CD14-positive monocyte (primary cell): ENCODE data around the gene BBS9. TPM values are rescaled to one million over a fixed set of nuclear protein-coding genes. Genes with fewer than 3 reads are reported as not detected.

Experiments
- DNase-seq, 3 donors: peaks; one replicate each; pipeline ENCODE4 v3.0.0-alpha.2; 2011 to 2022
- H2AFZ ChIP-seq: 2 replicates; pipeline ENCODE4 v1.6.0; 2012; ENCODE audit warnings: mild to moderate bottlenecking, low read depth, low read length, inconsistent platforms; ENCODE audit not compliant: insufficient read depth, poor library complexity, severe bottlenecking
- H3K27ac ChIP-seq, 2 donors: 1 replicate in 1 of 2; 2 replicates in 1 of 2; pipeline ENCODE4 v1.5.1; 2012 to 2013; ENCODE audit warnings: low read length in 2 of 2, control low read depth in 1 of 2, inconsistent platforms in 1 of 2, low read depth in 1 of 2, mild to moderate bottlenecking in 1 of 2
- H3K27me3 ChIP-seq, 2 donors: one replicate each; pipeline versions ENCODE4 v1.6.0 to v1.6.1; 2011 to 2013; ENCODE audit warnings: low read length in 2 of 2; ENCODE audit not compliant: control insufficient read depth in 2 of 2, insufficient read depth in 2 of 2
- H3K36me3 ChIP-seq, 2 donors: replicated peaks in 1 of 2; 1 replicate in 1 of 2; 2 replicates in 1 of 2; pipeline versions ENCODE4 v1.5.1 to v1.6.1; 2012 to 2013; ENCODE audit warnings: low read length in 2 of 2, control low read depth in 1 of 2, inconsistent platforms in 1 of 2, mild to moderate bottlenecking in 1 of 2; ENCODE audit not compliant: insufficient read depth in 2 of 2, control insufficient read depth in 1 of 2
- H3K4me1 ChIP-seq, 2 donors: 1 replicate in 1 of 2; 2 replicates in 1 of 2; pipeline versions ENCODE4 v1.5.1 to v1.6.1; 2012 to 2013; ENCODE audit warnings: low read length in 2 of 2, control low read depth in 1 of 2, inconsistent platforms in 1 of 2, mild to moderate bottlenecking in 1 of 2, moderate library complexity in 1 of 2; ENCODE audit not compliant: insufficient read depth in 2 of 2, control insufficient read depth in 1 of 2
- H3K4me2 ChIP-seq: replicated peaks from 2 replicates; pipeline ENCODE3; 2012; ENCODE audit warnings: low read length, moderate library complexity, mild to moderate bottlenecking; ENCODE audit not compliant: poor library complexity, severe bottlenecking; ENCODE audit errors: extremely low read depth
- H3K4me3 ChIP-seq, 3 experiments: fragments of 200-600 bp in 1 of 3; sonication (generic) in 1 of 3; replicated peaks in 1 of 3; 1 replicate in 2 of 3; 2 replicates in 1 of 3; pipeline ENCODE4 v1.5.1; 2011 to 2013; ENCODE audit warnings: low read length in 3 of 3, mild to moderate bottlenecking in 3 of 3, control low read depth in 2 of 3, low read depth in 2 of 3, inconsistent platforms in 1 of 3, moderate library complexity in 1 of 3
- H3K79me2 ChIP-seq: 2 replicates; pipeline ENCODE4 v1.6.0; 2012; ENCODE audit warnings: mild to moderate bottlenecking, control low read depth, inconsistent platforms, low read length, moderate library complexity; ENCODE audit not compliant: insufficient read depth
- H3K9ac ChIP-seq: 2 replicates; pipeline ENCODE4 v1.6.0; 2017; ENCODE audit warnings: low read length, mild to moderate bottlenecking; ENCODE audit not compliant: insufficient read depth, poor library complexity, severe bottlenecking
- H3K9me3 ChIP-seq, 2 donors: replicated peaks in 1 of 2; 1 replicate in 1 of 2; 2 replicates in 1 of 2; pipeline versions ENCODE4 v1.5.1 to v1.6.1; 2012 to 2013; ENCODE audit warnings: low read length in 2 of 2, control low read depth in 1 of 2; ENCODE audit not compliant: control insufficient read depth in 1 of 2, insufficient read depth in 1 of 2
- H4K20me1 ChIP-seq: 2 replicates; pipeline ENCODE4 v1.6.0; 2012; ENCODE audit warnings: mild to moderate bottlenecking, low read length, control low read depth, moderate library complexity; ENCODE audit not compliant: insufficient read depth
- H3K27ac Mint-ChIP-seq, 7 donors: one replicate each; pipeline ENCODE4 v1.8.0; 2020; ENCODE audit warnings: mild to moderate bottlenecking in 7 of 7, mixed read lengths in 7 of 7, moderate library complexity in 6 of 7, inconsistent platforms in 2 of 7
- H3K27me3 Mint-ChIP-seq, 3 donors: one replicate each; pipeline ENCODE4 v1.8.0; 2021 to 2022; ENCODE audit warnings: low read depth in 3 of 3, mild to moderate bottlenecking in 3 of 3, mixed read lengths in 3 of 3, moderate library complexity in 3 of 3, inconsistent platforms in 1 of 3
- H3K36me3 Mint-ChIP-seq, 2 donors: one replicate each; pipeline ENCODE4 v1.8.0; 2020; ENCODE audit warnings: mixed read lengths in 2 of 2, inconsistent platforms in 1 of 2, mild to moderate bottlenecking in 1 of 2
- H3K4me1 Mint-ChIP-seq: one replicate; pipeline ENCODE4 v1.8.0; 2020; ENCODE audit warnings: mild to moderate bottlenecking, mixed read lengths
- H3K4me3 Mint-ChIP-seq, 2 donors: one replicate each; pipeline ENCODE4 v1.8.0; 2020; ENCODE audit warnings: mild to moderate bottlenecking in 2 of 2, mixed read lengths in 2 of 2, moderate library complexity in 1 of 2
- H3K9me3 Mint-ChIP-seq, 7 donors: one replicate each; pipeline ENCODE4 v1.8.0; 2020 to 2022; ENCODE audit warnings: mixed read lengths in 7 of 7, mild to moderate bottlenecking in 6 of 7, moderate library complexity in 6 of 7, inconsistent platforms in 2 of 7
- CTCF ChIP-seq: fragments of 200-600 bp; IDR thresholded peaks from one replicate; pipeline ENCODE4 v1.8.0; 2022; ENCODE audit warnings: antibody characterized with exemption, mild to moderate bottlenecking
- WGBS: methylation state at CpG from one replicate; pipeline ENCODE4 v1.1.5; 2013; ENCODE audit warnings: missing lambda C conversion rate; ENCODE audit not compliant: insufficient coverage; 5-methylcytosine and 5-hydroxymethylcytosine counted together
- intact Hi-C, 2 donors: fragments of 100-400 bp; cut with micrococcal nuclease; formaldehyde crosslinking; loops; one replicate each; pipeline versions ENCODE4 v1.15.0 to v1.15.1; 2023
- polyA plus RNA-seq, 3 donors: library from polyadenylated mRNA; depleted of rRNA in 1 of 3; unstranded in 2 of 3; stranded (reverse) in 1 of 3; fragments of 300-500 nt in 2 of 3; fragments of >200 nt in 1 of 3; fragmentation: Illumina TruSeq in 2 of 3; gene quantifications; 1 replicate in 2 of 3; 2 replicates in 1 of 3; pipeline ENCODE4 v1.2.3, GENCODE V29; 2012 to 2021

Gene BBS9
- polyA plus RNA-seq, 3 donors = 4.9 to 7.5 (median 6.8) TPM

GRCh38 chr7:33578166-33578565, 448.8 kb downstream of the BBS9 start:
- Histone ChIP-seq H3K36me3 (no peaks in the 10 kb centered on the region), H3K9me3 (no peaks in the 10 kb centered on the region), H3K9ac (no peak overlapping the region), H4K20me1 (no peaks in the 10 kb centered on the region), H2AFZ (no peak overlapping the region), H3K27me3 (no peaks in the 10 kb centered on the region), H3K79me2 (no peaks in the 10 kb centered on the region), H3K27ac (no peak overlapping the region), H3K4me3 (no peak overlapping the region), H3K4me2 (no peak overlapping the region), H3K4me1 (no peaks in the 10 kb centered on the region)
- H3K4me3 Mint-ChIP-seq = no peak overlapping the region
- WGBS = no CpG with 5 or more reads among the region's 1 CpG
- TF ChIP-seq CTCF = no peak
- H3K36me3 Mint-ChIP-seq = no peaks in the 10 kb centered on the region
- peaks cover 0 to 2% (median 0%) of the 10 kb centered on the region in 3 donors for H3K27me3 Mint-ChIP-seq
- H3K9me3 Mint-ChIP-seq = peaks cover 2 to 11% (median 4%) of the 10 kb centered on the region in 7 donors
- no peak overlapping the region for H3K27ac Mint-ChIP-seq
- DNase-seq = no peak
- intact Hi-C loops = no loop called here
- no peaks in the 10 kb centered on the region for H3K4me1 Mint-ChIP-seq

- Histone ChIP-seq H4K20me1 (no peaks in the 10 kb centered on the region), H3K4me3 (no peak overlapping the region), H3K79me2 (no peaks in the 10 kb centered on the region), H3K4me1 (no peaks in the 10 kb centered on the region), H3K27ac (no peak overlapping the region), H2AFZ (no peak overlapping the region), H3K36me3 (no peaks in the 10 kb centered on the region), H3K27me3 (no peaks in the 10 kb centered on the region), H3K9me3 (no peaks in the 10 kb centered on the region), H3K4me2 (no peak overlapping the region), H3K9ac (no peak overlapping the region)
- Mint-ChIP-seq H3K9me3 (peaks cover 2 to 11% (median 4%) of the 10 kb centered on the region in 7 donors), H3K36me3 (no peaks in the 10 kb centered on the region), H3K4me1 (no peaks in the 10 kb centered on the region), H3K27me3 (peaks cover 0 to 2% (median 0%) of the 10 kb centered on the region in 3 donors), H3K4me3 (no peak overlapping the region), H3K27ac (no peak overlapping the region)
- DNase-seq = no peak
- WGBS = 89% methylated on average over 2 of the region's 5 CpGs
- TF ChIP-seq CTCF = no peak
- intact Hi-C loops = no loop called here
These were observed 449.7 kb downstream of the BBS9 start for GRCh38 chr7:33578881-33579672.
